Gastrocnemius medialis (tissue), 4 donors: ENCODE measurements around the gene ABCB8. TPM values are rescaled to one million over a fixed set of nuclear protein-coding genes. Genes with fewer than 3 reads are reported as not detected.

Experiments
- ATAC-seq, 2 donors: fragments of 150-250 bp; one replicate each; pipeline ENCODE4 v1.9.1; 2016
- DNase-seq, 2 donors: peaks; one replicate each; pipeline ENCODE4 v3.0.0-alpha.2; 2019
- H3K27ac ChIP-seq, 4 donors: fragments of 200-600 bp; sonication (generic); 1 replicate in 1 of 4; 2 replicates in 3 of 4; pipeline ENCODE4 v1.5.1; 2016 to 2018; ENCODE audit warnings: mild to moderate bottlenecking in 2 of 4, moderate library complexity in 1 of 4
- H3K27me3 ChIP-seq, 3 donors: fragments of 200-600 bp; sonication (generic) in 2 of 3; 1 replicate in 1 of 3; 2 replicates in 2 of 3; pipeline versions ENCODE4 v1.5.1 to v1.6.0; 2016 to 2019; ENCODE audit warnings: mild to moderate bottlenecking in 1 of 3, moderate library complexity in 1 of 3
- H3K36me3 ChIP-seq, 2 donors: fragments of 200-600 bp; sonication (generic) in 1 of 2; one replicate each; pipeline ENCODE4 v1.5.1; 2017 to 2018
- H3K4me1 ChIP-seq, 2 donors: fragments of 200-600 bp; sonication (generic) in 1 of 2; one replicate each; pipeline ENCODE4 v1.5.1; 2016 to 2017; ENCODE audit warnings: mild to moderate bottlenecking in 2 of 2
- H3K4me3 ChIP-seq, 4 donors: fragments of 200-600 bp; sonication (generic) in 3 of 4; 1 replicate in 1 of 4; 2 replicates in 3 of 4; pipeline ENCODE4 v1.5.1; 2016 to 2019; ENCODE audit warnings: mild to moderate bottlenecking in 2 of 4
- H3K9me3 ChIP-seq, 3 donors: fragments of 200-600 bp; sonication (generic) in 2 of 3; 1 replicate in 1 of 3; 2 replicates in 2 of 3; pipeline ENCODE4 v1.5.1; 2016 to 2019
- CTCF ChIP-seq, 5 experiments: fragments of 450-650 bp in 3 of 5; fragments of 200-600 bp in 2 of 5; sonication (generic) in 2 of 5; IDR thresholded peaks in 4 of 5; conservative IDR thresholded peaks in 1 of 5; 1 replicate in 4 of 5; 2 replicates in 1 of 5; pipeline ENCODE4 v1.5.1; 2016 to 2019; ENCODE audit warnings: antibody characterized with exemption in 5 of 5, mild to moderate bottlenecking in 3 of 5, moderate library complexity in 3 of 5
- POLR2A ChIP-seq, 2 donors: fragments of 450-650 bp; IDR thresholded peaks; one replicate each; pipeline ENCODE4 v1.6.1; 2017; ENCODE audit warnings: antibody characterized with exemption in 2 of 2, mild to moderate bottlenecking in 2 of 2, moderate library complexity in 2 of 2
- in situ Hi-C, 4 donors: fragments of 200-750 bp; cut with MboI; loops; one replicate each; pipeline versions ENCODE4 v1.15.0 to v1.8.0; 2017; ENCODE audit warnings: low sequenced_read_pairs in 4 of 4
- intact Hi-C: fragments of 100-400 bp; cut with DNase I; formaldehyde crosslinking; loops from one replicate; pipeline ENCODE4 v1.15.1; 2023; ENCODE audit warnings: low total_unique reads
- total RNA-seq, 4 donors: library from RNA; depleted of rRNA; stranded (reverse); fragments of >200 nt; gene quantifications; one replicate each; pipeline versions ENCODE4 v1.1.0 to v1.2.3, GENCODE V29; 2016

The ABCB8 gene
- total RNA-seq, 4 donors from 2014 or later, result 10.4 to 25.7 (median 16.2) TPM

- ATAC-seq (no peak), DNase-seq (no peak)
- no peak overlapping the region for H3K27ac ChIP-seq
- H3K27me3 ChIP-seq, result peaks cover 34 to 69% (median 50%) of the 10 kb centered on the region in 3 donors
- H3K9me3 ChIP-seq, result no peaks in the 10 kb centered on the region
- H3K4me3 ChIP-seq, result no peak overlapping the region
- in situ Hi-C loops (no loop called here), intact Hi-C loops (no loop called here)
- H3K4me1 ChIP-seq, result peaks cover 8 to 23% of the 10 kb centered on the region in 2 donors
- no peaks in the 10 kb centered on the region for H3K36me3 ChIP-seq
- no peak for TF ChIP-seq POLR2A (IDR thresholded peaks at IDR 0.05)
- TF ChIP-seq CTCF (IDR thresholded peaks at IDR 0.05 in 4 of 5, conservative IDR thresholded peaks at IDR 0.05 in 1 of 5), result no peak
Observed at GRCh38 chr7:151016942-151017341, 11.3 kb upstream of the ABCB8 start.

- no peak for TF ChIP-seq POLR2A (IDR thresholded peaks at IDR 0.05)
- Histone ChIP-seq H3K9me3 (no peaks in the 10 kb centered on the region), H3K4me1 (peaks cover 8 to 23% of the 10 kb centered on the region in 2 donors), H3K36me3 (no peaks in the 10 kb centered on the region), H3K27ac (no peak overlapping the region), H3K27me3 (peaks cover 29 to 68% (median 50%) of the 10 kb centered on the region in 3 donors), H3K4me3 (peak overlapping the region in 1 of 4 donors; percentile 38)
- intact Hi-C loops (no loop called here), in situ Hi-C loops (no loop called here)
- ATAC-seq (no peak), DNase-seq (no peak)
Observed at GRCh38 chr7:151017370-151017952, 10.8 kb upstream of the ABCB8 start.

- no peak for DNase-seq
- Histone ChIP-seq H3K4me1 (peaks cover 8 to 22% of the 10 kb centered on the region in 2 donors), H3K27me3 (peaks cover 29 to 63% (median 44%) of the 10 kb centered on the region in 3 donors), H3K9me3 (no peaks in the 10 kb centered on the region), H3K36me3 (no peaks in the 10 kb centered on the region), H3K27ac (no peak overlapping the region), H3K4me3 (peak overlapping the region in 3 of 4 donors; percentile 17 to 38 (median 31))
- no peak for TF ChIP-seq POLR2A (IDR thresholded peaks at IDR 0.05)
- peak; percentile 75 to 96 (median 88) for TF ChIP-seq CTCF (IDR thresholded peaks at IDR 0.05 in 4 of 5, conservative IDR thresholded peaks at IDR 0.05 in 1 of 5)
- in situ Hi-C loops (no loop called here), intact Hi-C loops (no loop called here)
- peak; percentile 62 to 64 for ATAC-seq
Observed at GRCh38 chr7:151017953-151018420, 10.3 kb upstream of the ABCB8 start.

GRCh38 chr7:151018421-151019129, 9.7 kb upstream of the ABCB8 start:
- H3K27me3 ChIP-seq, result peaks cover 29 to 57% (median 38%) of the 10 kb centered on the region in 3 donors
- intact Hi-C loops, result no loop called here

More at GRCh38 chr7:151018421-151019129, 9.7 kb upstream of the ABCB8 start:
- Histone ChIP-seq H3K4me3 (peak overlapping the region; percentile 17 to 38 (median 26)), H3K9me3 (no peaks in the 10 kb centered on the region), H3K36me3 (no peaks in the 10 kb centered on the region), H3K4me1 (peaks cover 8 to 16% of the 10 kb centered on the region in 2 donors), H3K27ac (no peak overlapping the region)
- in situ Hi-C loops, result no loop called here
- TF ChIP-seq CTCF (IDR thresholded peaks at IDR 0.05 in 4 of 5, conservative IDR thresholded peaks at IDR 0.05 in 1 of 5) (peak in 1 of 5 experiments; percentile 31), POLR2A (IDR thresholded peaks at IDR 0.05) (no peak)
- DNase-seq (no peak), ATAC-seq (peak; percentile 5 to 17)
